NT2/D1 (cell line): ENCODE data around the gene VAV3.

Experiments
- SUZ12 ChIP-seq: IDR thresholded peaks from 2 replicates; pipeline ENCODE4 v1.6.1; 2011; ENCODE audit not compliant: insufficient read length, insufficient read depth; ENCODE audit errors: extremely low read depth
- YY1 ChIP-seq: IDR thresholded peaks from 2 replicates; pipeline ENCODE4 v1.6.1; 2011; ENCODE audit not compliant: insufficient read length, insufficient read depth
- ZNF274 ChIP-seq: IDR thresholded peaks from 2 replicates; pipeline ENCODE4 v1.6.1; 2011; ENCODE audit warnings: mild to moderate bottlenecking, low read depth, low read length

- TF ChIP-seq YY1, result no peak
- no peak for TF ChIP-seq SUZ12
- TF ChIP-seq ZNF274, result no peak
Observed at GRCh38 chr1:108009603-108010195, 44.7 kb upstream of the VAV3 start.
